ENCODE data around the gene ACADVL. TPM values are rescaled to one million over a fixed set of nuclear protein-coding genes. Genes with fewer than 3 reads are reported as not detected.
A peak's percentile ranks its signal among the peaks of the same experiment; 100 is the strongest.

The ACADVL gene
- total RNA-seq, 3 donors from 2014 or later (not counting 1 experiment from before 2014, with no cell fraction given), result 439 to 637 (median 607) TPM

DNA sequence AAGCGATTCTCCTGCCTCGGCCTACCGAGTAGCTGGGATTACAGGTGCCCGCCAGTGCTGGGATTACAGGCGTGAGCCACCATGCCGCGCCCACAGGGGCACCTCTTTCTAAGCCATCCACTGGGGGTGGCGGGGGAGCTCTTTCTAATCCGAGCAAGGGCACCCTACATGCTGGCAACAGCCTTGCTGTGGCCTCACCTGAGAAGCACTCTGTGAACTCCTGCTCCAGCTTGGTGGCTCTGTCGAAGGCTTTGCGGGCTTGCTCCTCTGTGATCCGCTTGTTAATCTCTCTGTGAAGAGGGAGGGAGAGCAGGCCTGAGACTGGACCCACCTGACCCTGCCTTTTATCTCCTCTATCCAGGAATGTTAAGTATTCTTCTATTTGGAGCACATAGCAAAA, 28.7 kb upstream of the ACADVL start:
- Mint-ChIP-seq H3K27ac (no peak overlapping the region), H3K4me1 (peaks cover 0 to 5% of the 10 kb centered on the region in 2 donors), H3K36me3 (no peaks in the 10 kb centered on the region), H3K9me3 (no peaks in the 10 kb centered on the region), H3K4me3 (no peak overlapping the region), H3K27me3 (ENCODE audit: low read depth in 2 of 2) (no peaks in the 10 kb centered on the region)
- no peak for ATAC-seq
- Histone ChIP-seq H3K36me3 (ENCODE audit: control insufficient read depth, insufficient read depth, low read length) (no peaks in the 10 kb centered on the region), H3K27ac (ENCODE audit: low read length) (no peak overlapping the region), H3K9me3 (ENCODE audit: control insufficient read depth, insufficient read depth, low read length) (no peaks in the 10 kb centered on the region), H3K4me3 (ENCODE audit: low read length) (no peak overlapping the region), H3K27me3 (ENCODE audit: control insufficient read depth, insufficient read depth, low read length) (no peaks in the 10 kb centered on the region), H3K4me1 (ENCODE audit: control insufficient read depth, insufficient read depth, low read length) (no peaks in the 10 kb centered on the region)
- TF ChIP-seq, protein P1, sequence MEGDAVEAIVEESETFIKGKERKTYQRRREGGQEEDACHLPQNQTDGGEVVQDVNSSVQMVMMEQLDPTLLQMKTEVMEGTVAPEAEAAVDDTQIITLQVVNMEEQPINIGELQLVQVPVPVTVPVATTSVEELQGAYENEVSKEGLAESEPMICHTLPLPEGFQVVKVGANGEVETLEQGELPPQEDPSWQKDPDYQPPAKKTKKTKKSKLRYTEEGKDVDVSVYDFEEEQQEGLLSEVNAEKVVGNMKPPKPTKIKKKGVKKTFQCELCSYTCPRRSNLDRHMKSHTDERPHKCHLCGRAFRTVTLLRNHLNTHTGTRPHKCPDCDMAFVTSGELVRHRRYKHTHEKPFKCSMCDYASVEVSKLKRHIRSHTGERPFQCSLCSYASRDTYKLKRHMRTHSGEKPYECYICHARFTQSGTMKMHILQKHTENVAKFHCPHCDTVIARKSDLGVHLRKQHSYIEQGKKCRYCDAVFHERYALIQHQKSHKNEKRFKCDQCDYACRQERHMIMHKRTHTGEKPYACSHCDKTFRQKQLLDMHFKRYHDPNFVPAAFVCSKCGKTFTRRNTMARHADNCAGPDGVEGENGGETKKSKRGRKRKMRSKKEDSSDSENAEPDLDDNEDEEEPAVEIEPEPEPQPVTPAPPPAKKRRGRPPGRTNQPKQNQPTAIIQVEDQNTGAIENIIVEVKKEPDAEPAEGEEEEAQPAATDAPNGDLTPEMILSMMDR (IDR thresholded peaks at IDR 0.05), result no peak
- 96% methylated on average over 12 of the region's 12 CpGs for WGBS (ENCODE audit: insufficient coverage)
- no peak for DNase-seq
- intact Hi-C loops (cut with micrococcal nuclease), result no loop called here

DNA sequence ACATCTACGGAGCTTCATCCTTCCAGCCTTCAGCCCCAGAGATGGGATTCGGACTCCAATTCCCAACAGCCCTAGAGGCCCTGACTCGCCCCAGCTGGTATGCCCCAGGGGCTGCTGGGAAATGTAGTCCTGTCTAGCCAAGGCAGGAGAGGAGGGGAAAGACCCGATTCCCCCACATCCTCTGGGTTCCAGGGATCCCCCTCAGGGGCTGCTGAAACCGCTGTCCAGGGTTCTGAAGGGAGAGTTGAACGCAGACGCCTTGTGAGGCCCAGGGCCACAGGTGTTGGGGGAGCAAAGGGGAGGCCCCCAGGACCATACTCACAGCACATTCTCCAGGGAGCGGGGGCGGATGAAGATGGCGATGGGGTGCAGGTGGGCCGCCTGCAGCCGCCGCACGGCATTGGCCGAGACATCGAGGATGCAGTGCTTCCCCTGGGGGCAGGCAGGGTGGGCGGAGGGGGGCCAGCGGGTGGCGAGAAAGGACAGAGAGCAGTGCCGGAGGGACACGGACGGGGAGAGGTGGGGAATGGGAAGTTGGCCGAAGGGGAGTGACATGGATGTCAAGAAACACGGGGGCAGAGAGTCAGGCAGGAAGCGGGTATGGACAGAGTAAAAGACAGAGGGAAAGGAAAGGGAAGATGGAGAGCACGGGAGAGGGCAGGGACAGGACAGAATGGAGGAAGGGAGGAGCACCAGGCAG, 28.0 kb upstream of the ACADVL start:
- no peaks in the 10 kb centered on the region for H3K9me3 ChIP-seq (ENCODE audit: control insufficient read depth, insufficient read depth, low read length)
- Mint-ChIP-seq H3K4me1 (no peaks in the 10 kb centered on the region), H3K4me3 (no peak overlapping the region), H3K36me3 (no peaks in the 10 kb centered on the region), H3K27me3 (ENCODE audit: low read depth in 2 of 2) (no peaks in the 10 kb centered on the region), H3K27ac (peak overlapping the region in 1 of 2 donors; percentile 33), H3K9me3 (no peaks in the 10 kb centered on the region)
- DNase-seq, result peak in 1 of 2 donors; percentile 44
- peak in 2 of 3 donors; percentile 44 to 51 for ATAC-seq
- no peaks in the 10 kb centered on the region for H3K36me3 ChIP-seq (ENCODE audit: control insufficient read depth, insufficient read depth, low read length)
- intact Hi-C loops (cut with micrococcal nuclease), result no loop called here
- H3K4me3 ChIP-seq (ENCODE audit: low read length), result no peak overlapping the region
- 88% methylated on average over 26 of the region's 26 CpGs for WGBS (ENCODE audit: insufficient coverage)
- no peaks in the 10 kb centered on the region for H3K4me1 ChIP-seq (ENCODE audit: control insufficient read depth, insufficient read depth, low read length)
- no peak overlapping the region for H3K27ac ChIP-seq (ENCODE audit: low read length)
- H3K27me3 ChIP-seq (ENCODE audit: control insufficient read depth, insufficient read depth, low read length), result no peaks in the 10 kb centered on the region
- TF ChIP-seq, protein P1 (IDR thresholded peaks at IDR 0.05), result no peak

DNA sequence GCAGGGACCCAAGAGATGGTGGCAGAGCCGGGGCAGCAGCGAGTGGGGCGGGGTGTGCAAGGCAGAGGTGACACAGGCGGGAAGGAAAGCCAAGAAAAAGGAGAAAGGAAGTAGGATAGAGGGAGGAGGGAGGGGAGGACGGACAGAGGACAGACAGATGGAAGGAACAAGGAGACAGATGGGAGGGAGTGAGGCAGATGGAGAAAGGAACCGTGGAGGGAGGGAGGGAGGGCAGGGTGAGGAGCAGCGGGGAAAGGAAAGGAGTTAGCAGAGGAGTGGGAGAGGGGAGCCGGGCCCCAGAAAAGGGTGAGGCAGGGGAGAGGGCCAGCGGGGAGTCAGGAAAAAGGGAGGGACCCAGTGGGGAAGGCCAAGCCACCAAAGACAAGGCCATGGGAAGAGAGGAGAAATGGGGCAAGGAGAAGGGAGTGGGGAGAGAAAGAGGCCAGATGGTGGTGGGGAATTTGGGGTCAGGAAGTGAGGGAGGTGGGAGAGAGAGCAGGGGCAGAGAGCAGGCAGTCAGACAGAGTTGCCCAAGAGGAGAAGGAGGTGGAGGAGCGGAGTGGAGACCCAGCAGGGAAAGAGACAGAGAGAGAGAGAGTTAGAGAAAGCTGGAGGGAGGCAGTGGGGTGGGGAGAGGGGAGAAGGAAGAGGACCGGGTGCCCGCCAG, 27.3 kb upstream of the ACADVL start:
- no peaks in the 10 kb centered on the region for H3K9me3 Mint-ChIP-seq
- Histone ChIP-seq H3K27ac (ENCODE audit: low read length) (no peak overlapping the region), H3K9me3 (ENCODE audit: control insufficient read depth, insufficient read depth, low read length) (no peaks in the 10 kb centered on the region), H3K4me1 (ENCODE audit: control insufficient read depth, insufficient read depth, low read length) (no peaks in the 10 kb centered on the region), H3K36me3 (ENCODE audit: control insufficient read depth, insufficient read depth, low read length) (no peaks in the 10 kb centered on the region), H3K27me3 (ENCODE audit: control insufficient read depth, insufficient read depth, low read length) (no peaks in the 10 kb centered on the region), H3K4me3 (ENCODE audit: low read length) (no peak overlapping the region)
- no peaks in the 10 kb centered on the region for H3K4me1 Mint-ChIP-seq
- intact Hi-C loops (cut with micrococcal nuclease), result no loop called here
- H3K36me3 Mint-ChIP-seq, result no peaks in the 10 kb centered on the region
- TF ChIP-seq, protein P1 (IDR thresholded peaks at IDR 0.05), result no peak
- H3K27ac Mint-ChIP-seq, result peak overlapping the region in 1 of 2 donors; percentile 33
- H3K27me3 Mint-ChIP-seq (ENCODE audit: low read depth in 2 of 2), result no peaks in the 10 kb centered on the region
- no peak for ATAC-seq
- 92% methylated on average over 12 of the region's 12 CpGs for WGBS (ENCODE audit: insufficient coverage)
- DNase-seq, result no peak
- H3K4me3 Mint-ChIP-seq, result no peak overlapping the region

All from natural killer cell (primary cell).